ENCODE measurements around the gene MYOM1. TPM values are rescaled to one million over a fixed set of nuclear protein-coding genes. Genes with fewer than 3 reads are reported as not detected.

Gene MYOM1
- total RNA-seq = 1.0 and 1.6 TPM in 2 replicates

DNA sequence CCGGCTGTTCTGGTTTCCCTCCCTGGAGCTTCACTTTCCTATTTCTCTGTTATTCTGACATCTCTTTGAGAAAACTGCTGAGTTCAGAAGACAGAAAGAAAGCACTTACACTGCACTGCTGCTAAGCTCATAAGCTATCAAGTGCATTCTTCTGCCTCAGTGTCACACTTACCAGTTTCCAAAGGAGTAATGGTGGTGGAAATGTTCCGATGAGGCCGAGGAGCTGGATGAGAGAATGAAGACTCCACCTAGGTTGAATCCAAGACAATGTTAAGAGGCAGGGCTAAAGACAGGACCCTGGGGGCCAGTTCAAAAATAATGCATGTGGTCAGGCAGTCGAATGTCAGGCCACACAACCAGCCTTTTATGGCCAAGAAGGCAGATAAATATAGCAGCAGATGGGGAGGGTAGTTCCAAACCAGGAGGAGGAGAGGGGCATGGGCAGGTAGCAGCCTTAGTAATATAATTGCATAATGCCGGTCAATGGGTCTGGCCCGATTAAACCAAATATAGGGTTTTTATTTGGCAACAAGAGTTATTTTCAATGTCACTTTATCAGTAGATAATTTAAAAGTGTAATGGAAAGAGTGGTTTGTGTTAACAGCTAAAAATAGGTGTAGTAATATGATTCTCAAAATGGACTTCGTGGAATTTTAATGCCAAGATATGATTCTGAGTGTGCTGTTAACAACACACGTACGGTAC is at the start of gene MYOM1:
Gene MYOM1 (minus strand): TSS at position 338 of the 705 bp plus-strand sequence. CDS start 4,745 bp downstream, outside the sequence.
- intact Hi-C loops (cut with micrococcal nuclease) = no loop called here

DNA sequence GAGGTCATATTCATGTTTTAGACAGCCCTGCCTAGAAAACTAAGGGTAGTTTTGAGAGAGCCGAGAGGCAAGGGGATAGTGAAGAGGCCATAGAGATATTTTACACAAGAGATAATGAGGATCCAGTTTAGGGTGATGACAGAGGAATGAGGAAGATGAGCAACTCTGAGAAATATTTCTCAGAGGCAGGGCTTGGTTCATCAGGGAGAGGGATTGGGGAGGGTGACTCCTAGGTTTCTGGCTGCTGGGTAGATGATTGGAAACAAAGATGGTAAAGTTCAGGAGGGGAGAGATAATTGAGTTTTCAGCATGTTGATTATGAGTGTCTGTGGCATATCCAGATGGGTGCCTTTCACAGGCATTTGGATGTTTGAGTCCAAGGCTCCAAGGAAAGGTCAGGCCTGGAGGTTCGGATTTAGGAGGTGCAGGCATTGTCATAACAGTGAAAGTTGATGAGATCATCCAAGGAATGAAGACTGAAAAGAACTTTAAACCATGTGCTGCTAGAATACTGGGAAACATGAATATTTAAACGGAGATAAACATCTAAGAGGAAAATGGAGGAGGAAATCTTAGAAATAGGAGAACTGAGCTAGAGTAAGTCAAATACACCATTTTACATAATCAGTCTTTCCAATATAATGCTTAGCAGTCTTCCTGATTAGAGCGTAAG is 49.6 kb upstream of the MYOM1 start:
- intact Hi-C loops (cut with micrococcal nuclease) = no loop called here

DNA sequence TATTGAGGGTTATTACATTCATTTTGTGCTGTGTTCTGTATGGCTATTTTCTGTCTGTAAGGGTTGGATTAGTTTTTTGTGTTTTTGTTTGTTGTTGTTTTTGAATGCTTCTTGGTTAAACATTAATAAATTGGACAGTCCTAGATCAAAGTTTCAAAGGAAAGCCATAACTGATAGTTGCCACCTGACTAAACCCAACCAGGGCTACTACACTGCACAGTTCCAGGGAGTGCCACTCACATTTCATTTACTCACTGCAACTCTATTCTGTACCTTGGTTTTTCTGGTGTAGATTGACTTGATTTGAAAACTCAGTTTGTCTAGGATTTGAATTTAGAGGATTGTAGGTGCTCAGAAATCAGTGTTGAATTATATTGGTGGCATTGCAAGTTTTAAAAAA is 48.5 kb upstream of the MYOM1 start:
- intact Hi-C loops (cut with micrococcal nuclease) = no loop called here

DNA sequence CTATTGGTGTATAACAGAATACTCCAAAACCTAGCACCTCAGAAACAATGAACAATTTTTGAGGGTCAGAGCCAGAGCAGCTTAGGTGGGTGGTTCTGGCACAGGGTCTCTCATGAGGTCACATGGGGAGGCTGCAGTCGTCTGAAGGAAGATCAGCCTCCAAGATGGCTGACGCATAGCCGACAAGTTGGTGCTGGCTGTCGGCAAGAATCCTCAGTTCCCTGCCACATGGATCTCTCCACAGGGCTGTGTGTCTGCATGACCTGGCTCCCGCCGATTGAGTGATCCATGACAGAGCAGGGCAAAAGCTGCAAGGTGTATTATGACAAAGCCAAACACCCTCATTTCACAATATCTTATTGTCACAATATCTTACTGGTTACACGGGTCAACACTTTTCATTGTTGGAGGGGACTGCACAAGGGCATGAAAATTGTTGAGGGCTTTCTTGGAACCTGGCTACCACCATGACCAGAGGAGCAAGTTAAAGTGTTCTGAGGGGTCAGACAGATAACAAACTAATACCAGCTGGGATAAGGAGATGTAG is 46.4 kb upstream of the MYOM1 start:
- intact Hi-C loops (cut with micrococcal nuclease) = no loop called here

DNA sequence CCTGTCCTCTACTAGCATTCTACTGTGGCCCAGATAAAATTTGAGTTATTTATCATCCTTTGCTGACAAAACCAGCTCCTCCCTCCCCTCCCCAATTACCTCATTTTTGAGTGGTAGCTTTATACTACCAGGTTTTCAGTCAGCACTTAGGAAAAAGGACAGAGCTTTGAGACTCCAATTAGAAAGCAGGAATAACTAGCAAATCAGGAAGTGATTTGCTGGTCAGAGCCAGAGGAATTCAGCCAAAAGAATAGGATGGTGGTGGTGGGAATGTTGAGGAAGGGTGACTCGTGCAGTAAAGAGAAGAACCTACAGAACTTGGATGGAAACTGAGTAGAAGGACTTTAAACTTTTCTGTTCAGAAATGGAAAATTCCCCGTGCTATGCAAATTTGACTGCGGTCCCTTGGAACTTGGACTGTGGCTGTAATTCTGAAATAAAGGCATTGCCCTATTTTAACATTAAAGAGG is 45.8 kb upstream of the MYOM1 start:
- intact Hi-C loops (cut with micrococcal nuclease) = no loop called here

DNA sequence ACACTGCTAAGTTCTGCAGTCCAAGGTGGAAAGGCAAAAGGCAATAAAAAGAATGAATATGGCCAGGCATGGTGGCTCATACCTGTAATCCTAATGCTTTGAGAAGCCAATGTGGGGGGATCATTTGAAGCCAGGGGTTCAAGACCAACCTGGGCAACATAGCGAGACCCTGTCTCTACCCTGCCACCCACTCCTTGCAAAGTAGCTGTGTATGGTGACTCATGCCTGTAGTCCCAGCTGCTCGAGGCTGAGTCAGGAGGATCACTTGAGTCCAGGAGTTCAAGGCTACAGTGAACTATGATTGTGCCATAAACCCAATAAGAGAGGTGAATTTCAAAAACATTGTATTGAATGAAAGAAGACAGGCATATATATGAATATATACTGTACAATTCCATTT is 44.6 kb upstream of the MYOM1 start:
- intact Hi-C loops (cut with micrococcal nuclease) = loop anchor here (5.0 kb wide), 3 partner anchors 202 to 1973 kb away; partner anchors contain the start of genes METTL4 and NDC80

DNA sequence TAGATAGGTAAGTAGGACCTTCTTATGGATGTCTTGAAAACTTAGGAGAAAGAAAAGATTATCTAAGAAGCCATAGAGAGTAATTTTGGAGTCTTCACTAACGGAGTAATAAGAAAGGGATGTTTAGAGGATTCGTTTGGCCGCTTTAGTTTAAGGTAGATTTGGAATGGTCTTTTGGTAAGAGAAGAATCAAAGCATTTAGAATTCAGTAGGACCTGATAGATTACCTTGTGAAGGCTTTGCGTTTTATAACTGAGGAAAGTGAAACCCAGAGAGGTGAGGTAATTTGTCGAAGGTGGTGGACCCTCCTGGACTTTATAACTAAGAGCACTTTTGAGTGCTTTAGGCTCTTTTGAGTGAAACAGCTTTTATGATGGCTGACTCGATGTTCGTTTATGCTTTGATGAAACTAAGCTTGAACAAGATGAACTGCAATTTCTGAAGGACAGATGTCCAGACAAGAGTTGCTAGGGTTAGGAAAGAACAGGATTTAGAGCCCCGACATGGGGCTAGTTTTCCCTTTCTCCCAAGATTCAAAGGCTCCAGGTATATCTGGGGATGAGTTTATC is 43.4 kb upstream of the MYOM1 start:
- intact Hi-C loops (cut with micrococcal nuclease) = loop anchor here (1.0 to 5.0 kb wide), 4 partner anchors 191 to 1974 kb away; partner anchors contain the start of genes METTL4 and NDC80

DNA sequence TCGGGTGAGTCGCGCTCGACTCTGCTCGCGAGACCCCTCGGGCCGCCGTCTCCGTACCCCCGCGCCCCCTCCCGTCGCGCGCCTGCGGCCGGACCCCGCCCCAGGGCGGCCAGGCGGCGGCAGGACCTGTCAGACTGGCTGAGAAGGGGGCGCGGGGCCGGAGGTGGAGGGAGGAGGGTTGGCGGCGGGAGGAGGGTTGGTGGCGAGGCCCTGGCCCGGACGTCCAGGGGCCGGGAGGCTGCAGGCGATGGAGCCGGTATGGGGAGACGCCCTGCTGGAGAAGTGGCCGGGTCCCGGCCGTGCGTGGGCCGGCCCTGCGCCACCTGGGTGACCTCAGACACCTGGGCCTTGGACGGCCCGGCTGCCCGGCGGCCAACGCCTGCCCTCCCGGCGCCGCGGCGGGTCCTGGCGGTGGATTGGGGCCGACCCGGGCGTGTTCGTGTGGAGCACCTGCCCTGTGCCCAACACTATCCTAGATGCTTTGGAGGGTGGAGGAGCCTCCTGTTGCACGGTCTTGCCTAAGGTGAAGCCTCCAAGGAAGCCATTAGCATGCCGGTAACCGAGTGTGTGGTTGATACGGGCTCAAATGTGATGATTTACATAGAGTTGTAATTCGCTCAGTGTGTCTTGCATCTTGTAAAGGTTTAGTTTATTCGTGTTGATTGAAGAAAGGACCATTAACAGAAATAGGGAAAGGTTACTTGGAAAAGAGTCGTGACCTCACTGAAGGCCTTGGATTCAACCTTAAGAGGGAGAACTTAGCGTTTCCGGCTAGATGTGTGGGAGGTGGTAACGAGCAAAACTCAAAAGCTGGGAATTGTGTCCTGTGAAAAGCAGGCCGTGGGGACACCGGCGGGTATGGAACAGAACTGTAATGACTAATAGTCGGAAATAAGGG is 42.7 kb upstream of the MYOM1 start:
- intact Hi-C loops (cut with micrococcal nuclease) = loop anchor here (1.0 to 5.0 kb wide), 5 partner anchors 10 to 1975 kb away; partner anchors contain the start of genes METTL4 and NDC80

DNA sequence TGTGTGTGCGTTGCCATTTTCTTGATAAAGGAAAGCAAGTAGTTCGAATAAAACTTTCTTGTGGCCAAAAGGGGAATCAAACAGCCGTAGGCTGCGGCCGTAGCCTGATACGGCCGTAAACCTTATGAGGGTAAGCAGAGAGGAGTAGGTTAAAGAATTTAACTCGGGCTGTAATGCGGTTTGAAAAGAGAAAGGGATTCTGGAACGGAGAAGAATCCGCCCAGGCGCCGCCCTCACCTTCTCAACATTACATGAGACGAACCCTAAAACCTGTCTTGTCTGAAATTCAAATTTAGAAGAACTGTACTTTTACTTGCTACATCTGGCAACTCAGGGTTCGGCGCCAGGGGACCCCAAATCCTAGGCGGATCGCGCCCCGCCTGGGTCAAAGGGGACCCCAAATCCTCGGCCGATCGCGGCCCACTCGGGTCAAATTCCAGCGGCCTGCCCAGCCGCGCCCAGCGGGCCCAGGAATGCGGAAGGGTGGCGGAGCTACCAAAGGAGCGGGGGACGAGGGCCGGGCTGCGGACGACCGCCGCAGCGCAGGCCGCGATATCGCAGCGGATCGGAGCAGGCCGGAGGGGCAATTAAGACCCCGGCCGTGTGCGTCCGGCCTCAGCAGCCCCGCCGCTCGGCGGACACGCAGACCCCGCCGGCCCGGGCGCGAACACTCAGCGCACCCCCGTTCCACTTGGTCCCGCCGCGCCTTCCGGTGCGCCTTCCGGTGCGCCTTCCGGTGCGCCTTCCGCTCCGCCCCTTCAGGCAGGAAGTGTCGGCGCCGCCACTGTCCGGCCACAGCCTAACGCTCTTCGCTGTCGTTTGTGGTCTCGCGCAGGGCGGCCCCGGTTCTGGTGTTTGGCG is 41.8 kb upstream of the MYOM1 start, which contains the start of gene MYL12B:
Gene MYL12B (plus strand): TSS at position 761 of the 861 bp plus-strand sequence. CDS start 10,766 bp downstream, outside the sequence.
- intact Hi-C loops (cut with micrococcal nuclease) = loop anchor here (1.0 to 5.0 kb wide), 9 partner anchors 11 to 1976 kb away; partner anchors contain the start of genes METTL4, MYL12A and NDC80

DNA sequence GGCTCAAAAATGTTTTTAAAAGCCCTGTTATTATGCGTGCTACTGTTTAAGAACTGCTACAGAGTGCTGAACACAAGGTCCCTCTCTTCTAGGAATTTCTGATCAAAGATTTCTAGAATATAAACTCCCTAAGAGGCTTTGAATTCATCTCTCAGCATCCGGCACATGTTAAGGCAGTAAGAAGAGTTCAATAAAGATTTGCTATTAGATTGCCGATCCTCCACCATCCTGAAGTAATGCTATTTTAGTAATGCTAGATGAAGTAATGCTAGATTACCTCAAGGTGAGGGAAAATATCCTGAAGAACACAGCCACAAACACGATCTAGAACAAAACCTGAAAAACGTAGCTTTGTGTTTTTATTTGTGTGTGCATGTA is 41.2 kb upstream of the MYOM1 start:
- intact Hi-C loops (cut with micrococcal nuclease) = loop anchor here (1.0 to 5.0 kb wide), 8 partner anchors 14 to 1976 kb away; partner anchors contain the start of genes METTL4, MYL12A and NDC80

DNA sequence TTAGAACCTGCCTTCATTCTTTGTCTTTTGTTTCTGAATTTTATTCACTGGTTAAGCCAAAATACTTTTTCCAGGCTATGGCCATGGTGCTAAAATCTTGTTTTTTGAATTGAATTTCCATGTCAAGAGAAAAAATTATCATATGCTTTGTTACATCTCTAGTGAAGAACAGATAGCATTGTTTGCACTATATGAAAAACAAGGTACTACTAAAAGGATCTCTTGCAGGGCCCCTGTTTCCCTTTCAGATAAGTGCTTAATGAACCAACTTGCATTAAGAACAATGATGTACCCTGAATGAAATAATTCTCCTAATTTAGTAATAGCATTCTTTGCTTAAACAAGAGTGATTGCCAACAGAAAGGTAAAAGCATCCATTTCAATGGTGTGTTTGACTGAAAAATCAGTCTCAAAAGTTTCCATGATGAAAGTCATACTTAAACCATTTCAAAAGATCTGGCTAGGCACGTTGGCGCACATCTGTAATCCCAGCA is 37.9 kb upstream of the MYOM1 start:
- intact Hi-C loops (cut with micrococcal nuclease) = no loop called here

DNA sequence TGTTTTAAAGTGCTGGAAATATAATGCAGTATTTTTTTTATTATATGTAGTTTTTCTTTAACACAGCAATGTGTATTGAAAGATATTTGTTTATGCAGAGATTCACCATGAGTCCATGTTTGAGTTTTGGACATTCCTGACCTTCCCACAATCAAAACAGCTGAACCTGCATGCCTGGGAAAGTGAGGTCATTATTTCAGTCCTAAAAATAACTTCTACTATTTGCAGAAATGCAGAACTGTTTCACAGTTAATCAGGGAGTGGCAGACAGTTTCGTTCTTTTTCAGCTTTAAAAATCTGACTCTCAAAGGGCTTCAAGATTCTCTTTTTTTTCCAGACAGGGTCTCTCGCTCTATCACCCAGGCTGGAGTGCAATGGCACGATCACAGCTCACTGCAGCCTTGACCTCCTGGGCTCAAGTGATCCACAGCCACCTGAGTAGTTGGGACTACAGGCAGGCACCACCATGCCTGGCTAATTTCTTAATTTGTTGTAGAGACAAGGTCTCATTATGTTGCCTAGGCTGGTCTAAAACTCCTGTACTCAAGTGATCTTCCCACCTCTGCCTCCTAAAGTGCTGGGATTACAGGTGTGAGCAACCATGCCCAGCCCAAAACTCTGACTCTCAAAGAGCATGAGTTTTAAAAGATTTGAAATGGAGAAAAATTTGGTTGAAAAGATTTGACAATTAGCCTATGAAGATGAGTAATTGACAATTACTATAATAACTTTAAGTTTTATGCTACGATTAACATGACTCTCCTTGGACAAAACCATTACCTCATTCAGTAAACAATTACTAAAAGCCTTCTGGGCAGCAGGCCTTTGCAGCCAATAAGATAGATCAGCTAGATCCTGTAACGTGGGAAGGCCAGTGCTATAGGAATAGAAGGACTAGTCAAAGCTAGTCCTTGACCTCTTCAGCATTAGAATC is 37.2 kb upstream of the MYOM1 start:
- intact Hi-C loops (cut with micrococcal nuclease) = no loop called here

DNA sequence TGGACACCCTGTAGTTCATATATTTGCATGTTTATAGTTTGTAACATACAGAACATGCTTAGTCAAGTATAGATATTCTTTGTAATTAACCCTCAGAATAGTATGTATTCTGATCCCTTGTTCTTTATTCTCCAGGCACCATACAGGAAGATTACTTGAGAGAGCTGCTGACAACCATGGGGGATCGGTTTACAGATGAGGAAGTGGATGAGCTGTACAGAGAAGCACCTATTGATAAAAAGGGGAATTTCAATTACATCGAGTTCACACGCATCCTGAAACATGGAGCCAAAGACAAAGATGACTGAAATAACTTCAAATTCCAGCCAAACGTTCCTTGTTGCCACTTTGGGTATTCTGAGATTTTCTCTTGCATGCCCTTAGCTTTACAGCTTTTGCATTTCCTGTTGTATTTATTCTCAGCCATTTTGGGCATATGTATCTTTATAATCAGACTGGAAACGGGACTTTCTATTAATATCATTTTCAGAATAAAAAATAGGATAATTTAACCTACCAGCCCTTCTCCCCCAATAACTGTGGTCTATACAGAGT is 35.9 kb upstream of the MYOM1 start:
- intact Hi-C loops (cut with micrococcal nuclease) = no loop called here

DNA sequence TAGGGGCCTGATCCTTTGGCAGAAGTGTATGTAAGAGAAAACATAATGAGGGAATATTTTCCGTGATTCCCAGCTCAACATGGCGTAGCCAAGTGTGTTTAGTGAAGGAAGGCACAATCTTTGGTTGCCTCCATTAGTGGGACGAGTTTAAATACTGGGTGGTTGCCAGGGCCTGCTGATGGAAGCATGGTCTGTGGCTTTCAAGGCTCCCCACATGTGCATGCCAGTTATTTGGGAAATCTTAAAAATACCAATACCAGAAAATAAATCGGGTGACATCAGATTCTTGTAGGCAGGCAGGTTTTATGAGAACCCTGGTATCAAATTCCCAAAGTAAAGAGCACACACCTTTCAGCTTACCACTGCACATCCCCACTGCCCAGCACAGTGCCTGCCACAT is 35.0 kb upstream of the MYOM1 start:
- intact Hi-C loops (cut with micrococcal nuclease) = no loop called here

DNA sequence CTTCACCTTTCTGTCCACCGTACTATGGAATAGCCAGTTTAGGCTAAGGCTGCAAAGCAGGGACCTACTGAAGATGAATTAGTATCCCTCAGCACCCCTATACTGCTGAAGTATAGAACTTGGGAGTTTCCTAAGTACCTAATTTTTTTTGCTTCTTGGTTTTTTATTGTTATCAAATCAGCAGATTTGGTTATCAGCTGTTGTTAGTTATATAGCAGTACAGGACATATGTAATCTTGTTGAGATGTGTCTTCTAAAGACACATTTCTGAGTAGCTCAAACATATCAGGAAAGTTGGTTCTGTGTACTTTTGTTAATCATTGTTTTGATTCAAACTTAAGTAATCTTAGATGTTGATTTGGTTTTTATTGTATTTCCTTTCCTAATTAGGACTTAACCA is 33.1 kb upstream of the MYOM1 start:
- intact Hi-C loops (cut with micrococcal nuclease) = no loop called here

DNA sequence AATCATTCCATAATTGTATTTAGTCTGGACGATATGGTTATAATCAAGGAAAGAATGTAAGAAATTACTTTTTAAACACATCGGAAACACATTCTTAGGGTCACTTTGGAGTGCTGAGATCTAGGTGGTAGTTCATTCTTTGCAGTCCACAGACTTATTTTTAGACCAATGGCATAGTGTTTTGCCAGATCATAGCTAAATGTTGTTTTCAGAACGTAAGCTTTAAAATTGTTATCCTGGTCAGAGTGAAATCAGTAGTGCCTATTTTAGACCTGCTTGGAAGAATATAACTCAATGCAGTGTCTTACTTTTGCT is 32.2 kb upstream of the MYOM1 start:
- intact Hi-C loops (cut with micrococcal nuclease) = no loop called here

DNA sequence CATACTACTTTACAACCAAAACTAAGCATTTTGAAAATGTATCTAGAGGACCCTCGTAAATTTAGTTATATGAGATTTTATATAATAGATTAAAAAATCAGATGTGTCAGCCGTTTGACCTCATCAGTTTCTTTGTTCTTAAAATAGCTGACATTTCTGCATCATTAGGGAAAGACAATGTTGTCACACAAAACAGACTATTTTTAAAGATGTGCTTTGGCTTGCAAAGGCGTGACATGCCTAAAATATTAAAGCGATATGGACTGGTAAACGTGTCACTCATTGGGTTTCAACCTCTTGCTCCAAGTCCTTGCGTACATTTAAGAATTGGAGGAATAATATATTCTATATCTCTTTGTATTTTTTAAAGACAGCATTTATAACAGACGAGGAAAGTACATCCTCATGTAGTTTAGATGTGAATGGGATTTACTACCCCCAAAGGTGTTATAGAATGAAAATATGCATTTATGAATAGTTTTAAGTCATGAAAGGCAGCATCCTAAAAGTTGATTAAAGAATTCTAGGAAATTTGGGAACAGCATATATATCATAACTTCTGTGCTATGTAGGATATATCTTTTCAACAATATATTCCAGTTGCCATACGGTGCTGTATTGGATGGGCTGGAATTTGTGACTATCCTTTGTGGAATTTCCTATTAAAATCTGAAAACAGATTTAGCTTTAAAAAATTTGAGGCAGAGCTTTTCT is 31.6 kb upstream of the MYOM1 start:
- intact Hi-C loops (cut with micrococcal nuclease) = no loop called here

All from T-helper 1 cell treated with Interleukin-12 subunit alpha and Interleukin-12 subunit beta and Interleukin-4 antibody, amounts not matched to agents 30 ng/mL and 1 ng/mL, for 36 hours (primary cell).